Esophagus (tissue), 2 donors: ENCODE measurements around the gene SLC45A2. TPM values are rescaled to one million over a fixed set of nuclear protein-coding genes. Genes with fewer than 3 reads are reported as not detected.
"Not testable (repeated sequence)": the region's sequence is repeated elsewhere in the genome, so short reads cannot be mapped to it uniquely, and the experiment has no call there.

Source experiments
- H3K27ac ChIP-seq, 2 donors: one replicate each; pipeline ENCODE4 v1.5.1; 2013; ENCODE audit warnings: low read depth in 2 of 2, mild to moderate bottlenecking in 2 of 2, inconsistent platforms in 1 of 2, low read length in 1 of 2, moderate library complexity in 1 of 2
- H3K27me3 ChIP-seq, 2 donors: one replicate each; pipeline ENCODE4 v1.6.1; 2013; ENCODE audit warnings: low read length in 2 of 2, control low read depth in 1 of 2, mild to moderate bottlenecking in 1 of 2; ENCODE audit not compliant: insufficient read depth in 2 of 2, control insufficient read depth in 1 of 2
- H3K36me3 ChIP-seq, 2 donors: one replicate each; pipeline ENCODE4 v1.6.1; 2013; ENCODE audit warnings: low read length in 1 of 2; ENCODE audit not compliant: control insufficient read depth in 2 of 2, insufficient read depth in 2 of 2
- H3K4me1 ChIP-seq, 2 donors: one replicate each; pipeline ENCODE4 v1.6.1; 2013; ENCODE audit warnings: low read length in 1 of 2; ENCODE audit not compliant: control insufficient read depth in 2 of 2, insufficient read depth in 2 of 2
- H3K4me3 ChIP-seq, 2 donors: one replicate each; pipeline ENCODE4 v1.5.1; 2013; ENCODE audit warnings: low read length in 2 of 2, mild to moderate bottlenecking in 2 of 2, low read depth in 1 of 2, moderate library complexity in 1 of 2
- H3K9me3 ChIP-seq, 2 donors: one replicate each; pipeline ENCODE4 v1.6.1; 2013; ENCODE audit warnings: mild to moderate bottlenecking in 2 of 2, low read depth in 1 of 2, low read length in 1 of 2, moderate library complexity in 1 of 2; ENCODE audit not compliant: control insufficient read depth in 2 of 2, insufficient read depth in 1 of 2
- WGBS, 2 donors: extraction: QIAGEN DNeasy Blood & Tissue Kit; methylation state at CpG; one replicate each; pipeline ENCODE4 v1.1.7; 2013; 5-methylcytosine and 5-hydroxymethylcytosine counted together
- polyA plus RNA-seq, 2 donors: library from polyadenylated mRNA; stranded (reverse); fragments of 200-250 nt; gene quantifications; one replicate each; pipeline ENCODE4 v1.2.3, GENCODE V29; 2013
- donor health status: healthy with polysubstance abuse.
- donor health status: Bipolar disorder and iron deficiency.

The SLC45A2 gene
- polyA plus RNA-seq, 2 donors, result not detected

DNA sequence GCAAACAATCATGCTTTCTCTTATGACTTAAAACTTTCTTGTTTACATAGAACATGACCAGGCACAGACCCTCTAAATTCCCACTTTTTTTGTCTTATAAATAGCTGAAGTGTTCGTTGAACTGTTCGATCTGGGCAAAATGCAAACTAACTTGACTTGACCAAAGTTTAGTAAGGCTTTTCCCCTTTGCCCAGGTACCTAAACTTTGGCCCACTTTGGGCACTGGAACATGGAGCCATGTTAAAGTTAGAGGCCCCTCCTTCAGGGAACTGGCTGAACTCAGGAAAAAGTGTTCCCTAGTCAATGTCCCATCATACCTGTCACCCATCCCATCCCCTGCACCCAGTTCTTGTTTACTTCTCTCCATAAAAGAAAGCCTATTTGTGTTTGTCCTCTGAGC, 32.8 kb upstream of the SLC45A2 start:
- Histone ChIP-seq H3K4me3 (no peak overlapping the region), H3K4me1 (peaks cover 0 to 3% of the 10 kb centered on the region in 2 donors), H3K27ac (no peak overlapping the region), H3K9me3 (no peaks in the 10 kb centered on the region), H3K27me3 (no peaks in the 10 kb centered on the region), H3K36me3 (no peaks in the 10 kb centered on the region)
- whole genome bisulfite sequencing, 2 donors, result 63 to 79% methylated on average over 2 of the region's 2 CpGs

DNA sequence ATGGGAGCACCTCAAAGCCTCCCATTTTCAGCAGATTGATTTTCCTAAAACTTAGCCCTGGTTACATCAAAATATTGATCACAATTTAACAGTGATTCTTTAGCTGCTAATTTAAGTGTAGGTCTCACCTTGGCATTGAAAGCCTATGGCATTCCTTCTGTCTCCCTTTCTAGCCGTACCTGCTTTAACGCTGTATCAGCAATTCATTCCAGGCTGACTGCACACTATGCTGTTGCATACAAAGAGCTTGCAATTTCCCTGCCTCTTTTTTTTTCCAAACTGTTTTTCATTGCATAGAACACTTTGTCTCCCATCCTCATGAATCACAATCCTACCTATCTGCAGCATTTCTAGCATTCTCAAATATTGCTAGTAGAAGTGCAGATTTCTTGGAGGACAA, 32.3 kb upstream of the SLC45A2 start:
- Histone ChIP-seq H3K27ac (no peak overlapping the region), H3K4me1 (peaks cover 0 to 3% of the 10 kb centered on the region in 2 donors), H3K27me3 (no peaks in the 10 kb centered on the region), H3K4me3 (no peak overlapping the region), H3K36me3 (no peaks in the 10 kb centered on the region), H3K9me3 (no peaks in the 10 kb centered on the region)
- WGBS, 2 donors, result 76 to 78% methylated on average over 2 of the region's 2 CpGs

DNA sequence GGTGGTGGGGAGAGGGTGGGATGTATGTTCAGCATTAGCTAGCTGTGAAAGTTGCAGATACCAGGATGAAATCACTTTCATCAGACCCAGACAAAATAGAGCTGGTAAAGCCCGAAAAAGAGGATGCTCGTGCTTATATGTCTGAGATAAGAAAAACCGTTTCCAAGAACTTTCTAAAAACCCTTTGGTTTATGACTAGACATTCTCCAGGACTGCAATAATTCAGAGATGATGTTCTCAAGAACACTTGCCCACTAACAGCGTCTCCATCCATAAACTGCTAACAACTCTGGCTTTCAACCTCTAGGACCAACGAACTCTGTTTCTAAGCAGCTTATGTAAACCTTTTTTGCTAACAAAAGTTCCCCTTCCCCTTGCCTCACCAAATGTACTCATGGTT, 31.7 kb upstream of the SLC45A2 start:
- H3K27ac ChIP-seq, result no peak overlapping the region
- no peaks in the 10 kb centered on the region for H3K9me3 ChIP-seq
- H3K36me3 ChIP-seq, result no peaks in the 10 kb centered on the region
- peaks cover 0 to 3% of the 10 kb centered on the region in 2 donors for H3K4me1 ChIP-seq
- no peaks in the 10 kb centered on the region for H3K27me3 ChIP-seq
- 71 to 81% methylated on average over 5 of the region's 5 CpGs for WGBS, 2 donors
- H3K4me3 ChIP-seq, result no peak overlapping the region

- Histone ChIP-seq H3K4me1 (peaks cover 0 to 3% of the 10 kb centered on the region in 2 donors), H3K36me3 (no peaks in the 10 kb centered on the region), H3K27me3 (no peaks in the 10 kb centered on the region), H3K4me3 (no peak overlapping the region), H3K27ac (no peak overlapping the region), H3K9me3 (no peaks in the 10 kb centered on the region)
- WGBS, 2 donors, result 86 to 92% methylated on average over 4 of the region's 4 CpGs
Observed at GRCh38 chr5:34015120-34015822, 30.8 kb upstream of the SLC45A2 start.

DNA sequence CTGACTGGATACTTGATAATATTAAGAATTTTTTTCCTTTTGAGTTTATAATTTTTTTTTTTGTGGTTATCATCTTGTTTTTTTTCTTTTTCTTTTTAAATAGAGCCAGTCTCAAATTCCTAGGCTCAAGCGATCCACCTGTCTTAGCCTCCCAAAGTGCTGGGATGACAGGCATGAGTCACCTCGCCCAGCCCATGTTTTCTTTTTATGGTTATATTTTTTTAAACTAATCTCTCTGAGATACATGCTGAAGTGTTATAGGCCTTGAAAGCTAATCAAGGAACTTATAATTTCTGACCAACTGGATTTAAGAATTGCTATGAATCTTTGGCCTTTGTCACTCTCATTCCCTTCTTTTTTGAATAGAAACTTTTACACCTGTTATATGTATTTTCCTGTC, 30.1 kb upstream of the SLC45A2 start:
- no peak overlapping the region for H3K4me3 ChIP-seq
- WGBS, 2 donors, result 75 to 86% methylated on average over 2 of the region's 2 CpGs
- H3K9me3 ChIP-seq, result no peaks in the 10 kb centered on the region
- H3K4me1 ChIP-seq, result peaks cover 0 to 3% of the 10 kb centered on the region in 2 donors
- H3K27me3 ChIP-seq, result no peaks in the 10 kb centered on the region
- no peak overlapping the region for H3K27ac ChIP-seq
- no peaks in the 10 kb centered on the region for H3K36me3 ChIP-seq

- H3K9me3 ChIP-seq, result no peaks in the 10 kb centered on the region
- H3K36me3 ChIP-seq, result no peaks in the 10 kb centered on the region
- peak overlapping the region; percentile 27 to 47 for H3K27ac ChIP-seq
- no peaks in the 10 kb centered on the region for H3K27me3 ChIP-seq
- peaks cover 0 to 3% of the 10 kb centered on the region in 2 donors for H3K4me1 ChIP-seq
- H3K4me3 ChIP-seq, result no peak overlapping the region
- WGBS, 2 donors, result 83 to 85% methylated on average over 3 of the region's 3 CpGs
Observed at GRCh38 chr5:34013547-34013946, 29.1 kb upstream of the SLC45A2 start.

GRCh38 chr5:34012791-34013190, 28.3 kb upstream of the SLC45A2 start:
- Histone ChIP-seq H3K27ac (no peak overlapping the region), H3K4me3 (no peak overlapping the region), H3K9me3 (no peaks in the 10 kb centered on the region), H3K27me3 (no peaks in the 10 kb centered on the region), H3K36me3 (no peaks in the 10 kb centered on the region), H3K4me1 (peaks cover 0 to 3% of the 10 kb centered on the region in 2 donors)

- 65 to 84% methylated on average over 4 of the region's 4 CpGs for WGBS, 2 donors
- Histone ChIP-seq H3K36me3 (no peaks in the 10 kb centered on the region), H3K4me1 (peaks cover 0 to 3% of the 10 kb centered on the region in 2 donors), H3K27ac (no peak overlapping the region), H3K4me3 (no peak overlapping the region), H3K27me3 (no peaks in the 10 kb centered on the region), H3K9me3 (no peaks in the 10 kb centered on the region)
Observed at GRCh38 chr5:34011536-34011935, 27.0 kb upstream of the SLC45A2 start.

- H3K27ac ChIP-seq, H3K9me3 ChIP-seq, H3K4me1 ChIP-seq, H3K36me3 ChIP-seq, H3K27me3 ChIP-seq, H3K4me3 ChIP-seq: not testable (repeated sequence)
- 68 to 93% methylated on average over 2 of the region's 2 CpGs for WGBS, 2 donors
Observed at GRCh38 chr5:34010146-34010545, 25.7 kb upstream of the SLC45A2 start.

DNA sequence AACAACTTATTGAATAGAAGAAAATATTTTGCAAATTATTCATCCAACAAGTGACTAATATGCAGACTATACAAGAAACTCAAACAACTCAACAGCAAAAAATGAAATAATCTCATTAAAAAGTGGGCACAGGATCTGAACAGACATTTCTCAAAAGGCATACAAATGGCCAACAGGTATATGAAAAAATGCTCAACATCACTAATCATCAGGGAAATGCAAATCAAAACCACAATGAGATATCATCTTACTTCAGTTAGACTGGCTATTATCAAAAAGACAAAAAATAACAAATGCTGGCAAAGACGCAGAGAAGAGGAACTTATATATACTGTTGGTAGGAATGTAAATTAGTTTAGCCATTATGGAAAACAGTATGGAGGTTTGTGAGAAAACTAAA, 25.1 kb upstream of the SLC45A2 start:
- 42 to 97% methylated on average over 1 of the region's 1 CpG for WGBS, 2 donors
- Histone ChIP-seq H3K27ac (no peak overlapping the region), H3K36me3 (no peaks in the 10 kb centered on the region), H3K4me1 (peaks cover 0 to 3% of the 10 kb centered on the region in 2 donors), H3K27me3 (no peaks in the 10 kb centered on the region), H3K4me3 (no peak overlapping the region), H3K9me3 (no peaks in the 10 kb centered on the region)
